Astrocyte (in vitro differentiated cells and primary cell): ENCODE data around the gene KRTAP19-2. TPM values are rescaled to one million over a fixed set of nuclear protein-coding genes. Genes with fewer than 3 reads are reported as not detected.

Source experiments
- DNase-seq: peaks from one replicate; pipeline ENCODE4 v3.0.0-alpha.2; 2010; ENCODE audit warnings: low read depth
- FAIRE-seq: peaks from 2 replicates; lab custom pipeline; 2011; peaks lifted over from hg19 to GRCh38; lab: Jason Lieb, UNC
- H2AFZ ChIP-seq: 2 replicates; pipeline ENCODE4 v1.6.0; 2012; ENCODE audit warnings: low read depth, low read length, inconsistent platforms
- H3K27ac ChIP-seq: 2 replicates; pipeline ENCODE4 v1.5.1; 2011; ENCODE audit warnings: low read depth, low read length, inconsistent platforms
- H3K27me3 ChIP-seq: 2 replicates; pipeline ENCODE4 v1.6.0; 2011; ENCODE audit warnings: low read length, inconsistent platforms; ENCODE audit not compliant: insufficient read depth
- H3K36me3 ChIP-seq: 2 replicates; pipeline ENCODE4 v1.5.1; 2011; ENCODE audit warnings: low read length, inconsistent platforms; ENCODE audit not compliant: insufficient read depth
- H3K4me1 ChIP-seq: 2 replicates; pipeline ENCODE4 v1.5.1; 2011; ENCODE audit warnings: low read length, inconsistent platforms; ENCODE audit not compliant: insufficient read depth
- H3K4me2 ChIP-seq: 2 replicates; pipeline ENCODE4 v1.6.0; 2012; ENCODE audit warnings: low read length, inconsistent platforms
- H3K4me3 ChIP-seq: 2 replicates; pipeline ENCODE4 v1.5.1; 2011; ENCODE audit warnings: low read depth, mild to moderate bottlenecking, low read length, inconsistent platforms; ENCODE audit not compliant: insufficient read depth
- H3K79me2 ChIP-seq: 2 replicates; pipeline ENCODE4 v1.6.0; 2012; ENCODE audit warnings: mild to moderate bottlenecking, low read length, inconsistent platforms; ENCODE audit not compliant: insufficient read depth
- H3K9ac ChIP-seq: 2 replicates; pipeline ENCODE4 v1.6.0; 2012; ENCODE audit warnings: mild to moderate bottlenecking, low read length, inconsistent platforms
- H3K9me3 ChIP-seq: 2 replicates; pipeline ENCODE4 v1.5.1; 2012; ENCODE audit warnings: low read depth, mild to moderate bottlenecking, low read length, inconsistent platforms; ENCODE audit not compliant: insufficient read depth
- H4K20me1 ChIP-seq: 2 replicates; pipeline ENCODE4 v1.6.0; 2012; ENCODE audit warnings: low read length, inconsistent platforms; ENCODE audit not compliant: insufficient read depth
- H3K27ac Mint-ChIP-seq: one replicate; pipeline ENCODE4 v1.8.0; 2021; ENCODE audit warnings: mild to moderate bottlenecking, mixed read lengths; ENCODE audit not compliant: unreplicated experiment
- H3K27me3 Mint-ChIP-seq: one replicate; pipeline ENCODE4 v1.8.0; 2021; ENCODE audit warnings: low read depth, mixed read lengths; ENCODE audit not compliant: unreplicated experiment
- H3K36me3 Mint-ChIP-seq: one replicate; pipeline ENCODE4 v1.8.0; 2021; ENCODE audit warnings: low read depth, mixed read lengths; ENCODE audit not compliant: unreplicated experiment
- H3K4me1 Mint-ChIP-seq: one replicate; pipeline ENCODE4 v1.8.0; 2021; ENCODE audit warnings: low read depth, mixed read lengths; ENCODE audit not compliant: unreplicated experiment
- H3K4me3 Mint-ChIP-seq: one replicate; pipeline ENCODE4 v1.8.0; 2021; ENCODE audit warnings: mild to moderate bottlenecking, moderate library complexity, mixed read lengths; ENCODE audit not compliant: unreplicated experiment
- H3K9me3 Mint-ChIP-seq: one replicate; pipeline ENCODE4 v1.8.0; 2021; ENCODE audit warnings: mild to moderate bottlenecking, mixed read lengths; ENCODE audit not compliant: unreplicated experiment
- EZH2 ChIP-seq: IDR thresholded peaks from 2 replicates; pipeline ENCODE4 v1.6.1; 2012; ENCODE audit warnings: mild to moderate bottlenecking, low read length, inconsistent platforms; ENCODE audit not compliant: insufficient read depth
- total RNA-seq: library from RNA; stranded (reverse); gene quantifications from 2 replicates; pipeline ENCODE4 v1.2.1, GENCODE V29; 2021
- TF ChIP-seq, protein P1 (sequence below): IDR thresholded peaks from 2 replicates; pipeline ENCODE4 v1.5.1; 2011; ENCODE audit warnings: low read depth, mild to moderate bottlenecking, inconsistent platforms, low read length, moderate library complexity; ENCODE audit not compliant: insufficient read depth

KRTAP19-2 gene
- total RNA-seq, 1 donor from 2014 or later: not detected

DNA sequence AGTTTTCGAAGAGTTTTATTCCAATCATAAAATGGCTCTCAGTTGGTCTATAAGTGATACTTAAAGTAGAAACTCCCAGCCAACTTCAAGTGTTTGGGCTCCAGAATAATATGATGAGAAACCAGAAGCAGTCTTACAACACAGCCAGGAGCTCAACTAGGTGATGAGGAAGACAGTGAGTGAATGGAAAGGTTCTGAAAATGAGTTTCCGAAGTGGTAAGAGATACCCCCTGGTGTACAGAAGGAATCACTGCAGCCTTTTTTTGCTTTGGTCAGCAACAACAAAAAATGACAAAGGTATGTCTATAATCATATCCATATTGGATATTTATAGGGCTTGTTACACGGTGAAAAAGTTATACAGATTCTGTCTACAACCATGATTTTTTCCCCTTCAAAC lies 23.5 kb downstream of the KRTAP19-2 start:
- no peak overlapping the region for H3K27ac ChIP-seq
- peaks cover 4% of the 10 kb centered on the region for H3K9me3 Mint-ChIP-seq
- H3K9me3 ChIP-seq: no peaks in the 10 kb centered on the region
- no peak overlapping the region for H3K9ac ChIP-seq
- H3K4me1 Mint-ChIP-seq: no peaks in the 10 kb centered on the region
- no peak overlapping the region for H2AFZ ChIP-seq
- H3K27ac Mint-ChIP-seq: no peak overlapping the region
- H3K4me2 ChIP-seq: no peak overlapping the region
- H3K27me3 ChIP-seq: no peaks in the 10 kb centered on the region
- H4K20me1 ChIP-seq: no peaks in the 10 kb centered on the region
- H3K4me1 ChIP-seq: no peaks in the 10 kb centered on the region
- no peak for FAIRE-seq
- H3K4me3 ChIP-seq: no peak overlapping the region
- H3K27me3 Mint-ChIP-seq: no peaks in the 10 kb centered on the region
- no peaks in the 10 kb centered on the region for H3K79me2 ChIP-seq
- DNase-seq: no peak
- H3K36me3 ChIP-seq: no peaks in the 10 kb centered on the region
- H3K36me3 Mint-ChIP-seq: no peaks in the 10 kb centered on the region
- TF ChIP-seq, protein P1, sequence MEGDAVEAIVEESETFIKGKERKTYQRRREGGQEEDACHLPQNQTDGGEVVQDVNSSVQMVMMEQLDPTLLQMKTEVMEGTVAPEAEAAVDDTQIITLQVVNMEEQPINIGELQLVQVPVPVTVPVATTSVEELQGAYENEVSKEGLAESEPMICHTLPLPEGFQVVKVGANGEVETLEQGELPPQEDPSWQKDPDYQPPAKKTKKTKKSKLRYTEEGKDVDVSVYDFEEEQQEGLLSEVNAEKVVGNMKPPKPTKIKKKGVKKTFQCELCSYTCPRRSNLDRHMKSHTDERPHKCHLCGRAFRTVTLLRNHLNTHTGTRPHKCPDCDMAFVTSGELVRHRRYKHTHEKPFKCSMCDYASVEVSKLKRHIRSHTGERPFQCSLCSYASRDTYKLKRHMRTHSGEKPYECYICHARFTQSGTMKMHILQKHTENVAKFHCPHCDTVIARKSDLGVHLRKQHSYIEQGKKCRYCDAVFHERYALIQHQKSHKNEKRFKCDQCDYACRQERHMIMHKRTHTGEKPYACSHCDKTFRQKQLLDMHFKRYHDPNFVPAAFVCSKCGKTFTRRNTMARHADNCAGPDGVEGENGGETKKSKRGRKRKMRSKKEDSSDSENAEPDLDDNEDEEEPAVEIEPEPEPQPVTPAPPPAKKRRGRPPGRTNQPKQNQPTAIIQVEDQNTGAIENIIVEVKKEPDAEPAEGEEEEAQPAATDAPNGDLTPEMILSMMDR: peak; percentile 28
- no peak for TF ChIP-seq EZH2
- no peak overlapping the region for H3K4me3 Mint-ChIP-seq

DNA sequence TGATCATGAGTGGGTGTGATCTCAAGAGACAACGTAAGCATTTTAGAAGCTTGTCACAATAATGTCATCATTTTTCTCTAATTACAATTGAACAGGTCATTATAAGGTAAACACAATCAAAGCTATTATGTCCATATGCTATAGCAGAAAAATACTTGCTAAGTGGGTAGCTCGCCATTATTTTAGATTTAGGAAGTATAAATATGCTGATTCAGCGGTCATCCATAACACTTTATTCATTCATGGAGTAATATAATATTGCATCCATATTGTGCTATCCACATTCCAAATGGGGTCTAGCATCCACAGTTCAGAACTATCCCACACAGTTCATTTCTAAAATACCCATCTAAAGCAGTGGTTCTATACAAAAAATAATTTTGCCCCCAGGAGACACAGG lies 38.7 kb downstream of the KRTAP19-2 start:
- H3K27me3 ChIP-seq: no peaks in the 10 kb centered on the region
- H4K20me1 ChIP-seq: no peaks in the 10 kb centered on the region
- H3K36me3 ChIP-seq: no peaks in the 10 kb centered on the region
- Mint-ChIP-seq H3K4me1 (no peaks in the 10 kb centered on the region), H3K36me3 (no peaks in the 10 kb centered on the region), H3K27ac (no peak overlapping the region), H3K27me3 (no peaks in the 10 kb centered on the region), H3K9me3 (no peaks in the 10 kb centered on the region), H3K4me3 (no peak overlapping the region)
- H3K4me3 ChIP-seq: no peak overlapping the region
- no peak overlapping the region for H3K27ac ChIP-seq
- no peak overlapping the region for H3K9ac ChIP-seq
- FAIRE-seq: no peak
- DNase-seq: no peak
- H3K4me2 ChIP-seq: no peak overlapping the region
- TF ChIP-seq, protein P1: no peak
- TF ChIP-seq EZH2: no peak
- H3K9me3 ChIP-seq: no peaks in the 10 kb centered on the region
- no peaks in the 10 kb centered on the region for H3K79me2 ChIP-seq
- no peaks in the 10 kb centered on the region for H3K4me1 ChIP-seq
- H2AFZ ChIP-seq: no peak overlapping the region

DNA sequence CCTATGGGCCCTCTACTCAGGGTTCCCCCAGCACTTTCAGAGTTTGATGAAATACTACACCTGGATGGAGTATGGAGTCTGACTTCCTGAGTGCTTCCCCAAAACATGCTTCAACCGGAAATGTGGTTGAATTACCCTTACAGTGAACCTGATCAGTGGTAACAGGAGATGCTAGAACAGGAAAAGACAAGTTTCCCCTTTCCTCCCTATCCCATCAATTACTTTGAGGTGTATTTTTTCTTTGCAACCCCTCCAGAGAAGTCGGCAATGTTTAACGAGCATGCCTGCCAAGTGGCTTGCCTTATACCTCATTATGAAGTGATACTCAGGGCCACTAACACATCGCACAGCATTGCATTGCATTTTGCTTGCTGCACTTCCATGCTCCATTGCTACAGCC lies 40.2 kb downstream of the KRTAP19-2 start:
- no peaks in the 10 kb centered on the region for H3K4me1 Mint-ChIP-seq
- no peak overlapping the region for H3K4me2 ChIP-seq
- H3K4me3 Mint-ChIP-seq: no peak overlapping the region
- no peak overlapping the region for H3K27ac ChIP-seq
- no peaks in the 10 kb centered on the region for H3K79me2 ChIP-seq
- H2AFZ ChIP-seq: no peak overlapping the region
- H3K36me3 Mint-ChIP-seq: no peaks in the 10 kb centered on the region
- no peaks in the 10 kb centered on the region for H3K27me3 ChIP-seq
- no peak for TF ChIP-seq EZH2
- TF ChIP-seq, protein P1: no peak
- H3K4me1 ChIP-seq: no peaks in the 10 kb centered on the region
- no peak overlapping the region for H3K27ac Mint-ChIP-seq
- no peaks in the 10 kb centered on the region for H3K9me3 ChIP-seq
- no peaks in the 10 kb centered on the region for H4K20me1 ChIP-seq
- FAIRE-seq (no peak), DNase-seq (no peak)
- H3K27me3 Mint-ChIP-seq: no peaks in the 10 kb centered on the region
- H3K36me3 ChIP-seq: no peaks in the 10 kb centered on the region
- no peaks in the 10 kb centered on the region for H3K9me3 Mint-ChIP-seq
- H3K4me3 ChIP-seq: no peak overlapping the region
- H3K9ac ChIP-seq: no peak overlapping the region
